ENCODE results near the gene CCT8. TPM values are rescaled to one million over a fixed set of nuclear protein-coding genes. Genes with fewer than 3 reads are reported as not detected.

The CCT8 gene
- 100 to 1,000 TPM; 235 to 301 TPM for total RNA-seq

- H3K27me3 Mint-ChIP-seq: no peaks in the 10 kb centered on the region
- DNase-seq (peak; percentile 100), ATAC-seq (peak; percentile 89)
- H3K4me3 Mint-ChIP-seq: peak within 1 kb of the TSS; percentile 99
- H3K27ac Mint-ChIP-seq: peak within 1 kb of the TSS; percentile 96
- H3K4me1 Mint-ChIP-seq: peaks cover 53% of the 10 kb centered on the region
- CTCF ChIA-PET: interaction anchor here (1.0 to 1.4 kb wide), 4 partner anchors 71 to 299 kb away, joined by 3 read pairs; no protein-coding TSS in a partner anchor
- peaks cover 21% of the 10 kb centered on the region for H3K36me3 Mint-ChIP-seq
- H3K9me3 Mint-ChIP-seq (ENCODE audit: low read depth): no peaks in the 10 kb centered on the region
Measured at GRCh38 chr21:29073222-29074006, at the start of gene CCT8. CCT8 (minus strand) TSS chr21:29073648; CDS start chr21:29073590, 58 bp downstream.

GRCh38 chr21:29121759-29122158, 48.3 kb upstream of the CCT8 start:
- ATAC-seq: no peak
- H3K4me1 Mint-ChIP-seq: peaks cover 10% of the 10 kb centered on the region
- no peak overlapping the region for H3K27ac Mint-ChIP-seq
- peaks cover 1% of the 10 kb centered on the region for H3K36me3 Mint-ChIP-seq
- DNase-seq: no peak
- H3K9me3 Mint-ChIP-seq (ENCODE audit: low read depth): no peaks in the 10 kb centered on the region
- no peaks in the 10 kb centered on the region for H3K27me3 Mint-ChIP-seq
- H3K4me3 Mint-ChIP-seq: no peak overlapping the region
- CTCF ChIA-PET: no interaction called here

- no peaks in the 10 kb centered on the region for H3K4me1 Mint-ChIP-seq
- H3K36me3 Mint-ChIP-seq: no peaks in the 10 kb centered on the region
- H3K9me3 Mint-ChIP-seq (ENCODE audit: low read depth): no peaks in the 10 kb centered on the region
- DNase-seq: no peak
- H3K27ac Mint-ChIP-seq: no peak overlapping the region
- no peak overlapping the region for H3K4me3 Mint-ChIP-seq
- ATAC-seq: no peak
- CTCF ChIA-PET: no interaction called here
- H3K27me3 Mint-ChIP-seq: no peaks in the 10 kb centered on the region
Measured at GRCh38 chr21:29117372-29117955, 44.0 kb upstream of the CCT8 start.

GRCh38 chr21:29115899-29116298, 42.5 kb upstream of the CCT8 start:
- Mint-ChIP-seq H3K27ac (no peak overlapping the region), H3K4me1 (no peaks in the 10 kb centered on the region), H3K4me3 (no peak overlapping the region), H3K27me3 (no peaks in the 10 kb centered on the region), H3K9me3 (ENCODE audit: low read depth) (no peaks in the 10 kb centered on the region), H3K36me3 (no peaks in the 10 kb centered on the region)
- CTCF ChIA-PET: interaction anchor here (0.9 kb wide), 1 partner anchor 28 kb away, joined by 3 read pairs; no protein-coding TSS in a partner anchor
- ATAC-seq: no peak
- no peak for DNase-seq

GRCh38 chr21:29114765-29115500, 41.5 kb upstream of the CCT8 start:
- Mint-ChIP-seq H3K4me3 (no peak overlapping the region), H3K27me3 (peaks cover 3% of the 10 kb centered on the region), H3K36me3 (peaks cover 2% of the 10 kb centered on the region), H3K9me3 (ENCODE audit: low read depth) (no peaks in the 10 kb centered on the region), H3K4me1 (no peaks in the 10 kb centered on the region), H3K27ac (no peak overlapping the region)
- ATAC-seq (no peak), DNase-seq (no peak)
- CTCF ChIA-PET: interaction anchor here (0.6 to 0.9 kb wide), 2 partner anchors 9 to 29 kb away, joined by 3 read pairs; no protein-coding TSS in a partner anchor

- Mint-ChIP-seq H3K4me1 (peaks cover 10% of the 10 kb centered on the region), H3K36me3 (peaks cover 11% of the 10 kb centered on the region), H3K27me3 (peaks cover 7% of the 10 kb centered on the region), H3K27ac (no peak overlapping the region), H3K9me3 (ENCODE audit: low read depth) (no peaks in the 10 kb centered on the region), H3K4me3 (no peak overlapping the region)
- DNase-seq (no peak), ATAC-seq (no peak)
- CTCF ChIA-PET: interaction anchor here (0.9 to 1.1 kb wide), 2 partner anchors 243 to 267 kb away, joined by 3 to 4 read pairs; no protein-coding TSS in a partner anchor
Measured at GRCh38 chr21:29105218-29105617, 31.8 kb upstream of the CCT8 start.

- H3K4me1 Mint-ChIP-seq: peaks cover 10% of the 10 kb centered on the region
- ATAC-seq: no peak
- peaks cover 11% of the 10 kb centered on the region for H3K36me3 Mint-ChIP-seq
- H3K9me3 Mint-ChIP-seq (ENCODE audit: low read depth): no peaks in the 10 kb centered on the region
- no peak overlapping the region for H3K27ac Mint-ChIP-seq
- DNase-seq: no peak
- no peaks in the 10 kb centered on the region for H3K27me3 Mint-ChIP-seq
- H3K4me3 Mint-ChIP-seq: no peak overlapping the region
- CTCF ChIA-PET: interaction anchor here (0.6 to 1.1 kb wide), 2 partner anchors 14 to 282 kb away, joined by 3 to 4 read pairs; no protein-coding TSS in a partner anchor
Measured at GRCh38 chr21:29104239-29104708, 30.8 kb upstream of the CCT8 start.

GRCh38 chr21:29102791-29103257, 29.4 kb upstream of the CCT8 start:
- Mint-ChIP-seq H3K27me3 (peaks cover 2% of the 10 kb centered on the region), H3K27ac (no peak overlapping the region), H3K36me3 (peaks cover 11% of the 10 kb centered on the region), H3K4me3 (no peak overlapping the region), H3K4me1 (peaks cover 8% of the 10 kb centered on the region), H3K9me3 (ENCODE audit: low read depth) (no peaks in the 10 kb centered on the region)
- ATAC-seq (no peak), DNase-seq (no peak)
- CTCF ChIA-PET: no interaction called here

GRCh38 chr21:29098156-29098555, 24.7 kb upstream of the CCT8 start:
- Mint-ChIP-seq H3K27me3 (peaks cover 2% of the 10 kb centered on the region), H3K4me1 (peaks cover 4% of the 10 kb centered on the region), H3K4me3 (no peak overlapping the region), H3K36me3 (peaks cover 12% of the 10 kb centered on the region), H3K27ac (no peak overlapping the region), H3K9me3 (ENCODE audit: low read depth) (no peaks in the 10 kb centered on the region)
- CTCF ChIA-PET: interaction anchor here (1.0 kb wide), 1 partner anchor 10 kb away, joined by 3 read pairs; no protein-coding TSS in a partner anchor
- DNase-seq: no peak
- no peak for ATAC-seq

GRCh38 chr21:29096218-29097015, 23.0 kb upstream of the CCT8 start:
- H3K27me3 Mint-ChIP-seq: peaks cover 2% of the 10 kb centered on the region
- DNase-seq (no peak), ATAC-seq (no peak)
- H3K36me3 Mint-ChIP-seq: peaks cover 11% of the 10 kb centered on the region
- peaks cover 5% of the 10 kb centered on the region for H3K4me1 Mint-ChIP-seq
- CTCF ChIA-PET: interaction anchor here (1.3 kb wide), 1 partner anchor 253 kb away, joined by 4 read pairs; no protein-coding TSS in a partner anchor
- no peak overlapping the region for H3K27ac Mint-ChIP-seq
- H3K9me3 Mint-ChIP-seq (ENCODE audit: low read depth): no peaks in the 10 kb centered on the region
- no peak overlapping the region for H3K4me3 Mint-ChIP-seq

- Mint-ChIP-seq H3K36me3 (peaks cover 9% of the 10 kb centered on the region), H3K27me3 (no peaks in the 10 kb centered on the region), H3K4me1 (peaks cover 14% of the 10 kb centered on the region), H3K4me3 (no peak overlapping the region), H3K9me3 (ENCODE audit: low read depth) (no peaks in the 10 kb centered on the region), H3K27ac (no peak overlapping the region)
- CTCF ChIA-PET: interaction anchor here (0.7 to 2.8 kb wide), 4 partner anchors 207 to 280 kb away, joined by 3 to 12 read pairs (median 6); partner anchors contain the start of gene BACH1
- ATAC-seq (no peak), DNase-seq (no peak)
Measured at GRCh38 chr21:29092102-29092959, 18.9 kb upstream of the CCT8 start.

- Mint-ChIP-seq H3K27ac (no peak overlapping the region), H3K36me3 (peaks cover 11% of the 10 kb centered on the region), H3K9me3 (ENCODE audit: low read depth) (no peaks in the 10 kb centered on the region), H3K4me1 (peaks cover 14% of the 10 kb centered on the region), H3K4me3 (no peak overlapping the region), H3K27me3 (no peaks in the 10 kb centered on the region)
- no peak for DNase-seq
- peak; percentile 31 for ATAC-seq
- CTCF ChIA-PET: interaction anchor here (1.9 to 2.8 kb wide), 3 partner anchors 11 to 281 kb away, joined by 7 to 12 read pairs (median 8); no protein-coding TSS in a partner anchor
Measured at GRCh38 chr21:29091033-29091432, 17.6 kb upstream of the CCT8 start.

All from activated CD8-positive, alpha-beta memory T cell treated with anti-CD3 and anti-CD28 coated beads, Interleukin-2, amount 10 ng/mL, durations not matched to agents 7 days and 5 days (primary cell).